Mononuclear cell (primary cell): Measurements from ENCODE around the gene AUTS2. TPM values are rescaled to one million over a fixed set of nuclear protein-coding genes. Genes with fewer than 3 reads are reported as not detected.

ENCODE experiments used
- H3K27me3 ChIP-seq: 2 replicates; pipeline ENCODE4 v1.6.0; 2011; ENCODE audit warnings: low read length, control low read depth; ENCODE audit not compliant: insufficient read depth
- H3K4me1 ChIP-seq: 2 replicates; pipeline ENCODE4 v1.5.1; 2011; ENCODE audit warnings: mild to moderate bottlenecking, low read length, control low read depth; ENCODE audit not compliant: insufficient read depth
- H3K4me3 ChIP-seq: 2 replicates; pipeline ENCODE4 v1.5.1; 2011; ENCODE audit warnings: mild to moderate bottlenecking, low read length, moderate library complexity
- H3K9me3 ChIP-seq: 2 replicates; pipeline ENCODE4 v1.5.1; 2011; ENCODE audit warnings: low read depth, mild to moderate bottlenecking, control low read depth, low read length
- total RNA-seq: library from RNA; depleted of rRNA; stranded (reverse); fragments of >200 nt; gene quantifications from one replicate; pipeline ENCODE4 v1.2.3, GENCODE V29; 2012

The AUTS2 gene
- total RNA-seq, 1 donor = 16.5 TPM

DNA sequence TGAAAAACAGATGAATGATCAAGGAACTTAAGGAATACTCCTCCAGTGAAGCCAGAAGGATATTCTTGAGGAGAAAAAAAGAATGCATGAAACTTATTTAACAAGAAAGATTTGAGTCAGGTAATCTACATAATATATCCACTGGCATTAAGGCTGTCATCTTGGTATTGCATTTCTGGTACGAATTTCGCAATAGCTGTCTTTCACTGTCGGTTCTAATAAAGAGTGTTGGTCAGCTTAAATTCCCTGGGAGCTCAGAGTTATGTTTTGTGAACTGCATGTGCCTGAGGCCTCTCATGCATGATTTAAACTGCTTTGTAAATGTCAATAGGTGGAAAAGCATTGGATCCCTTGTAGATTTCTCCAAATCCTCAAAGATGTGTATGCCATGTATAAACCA is 968.4 kb downstream of the AUTS2 start:
- Histone ChIP-seq H3K4me1 (no peaks in the 10 kb centered on the region), H3K9me3 (no peaks in the 10 kb centered on the region), H3K27me3 (no peaks in the 10 kb centered on the region), H3K4me3 (no peak overlapping the region)

DNA sequence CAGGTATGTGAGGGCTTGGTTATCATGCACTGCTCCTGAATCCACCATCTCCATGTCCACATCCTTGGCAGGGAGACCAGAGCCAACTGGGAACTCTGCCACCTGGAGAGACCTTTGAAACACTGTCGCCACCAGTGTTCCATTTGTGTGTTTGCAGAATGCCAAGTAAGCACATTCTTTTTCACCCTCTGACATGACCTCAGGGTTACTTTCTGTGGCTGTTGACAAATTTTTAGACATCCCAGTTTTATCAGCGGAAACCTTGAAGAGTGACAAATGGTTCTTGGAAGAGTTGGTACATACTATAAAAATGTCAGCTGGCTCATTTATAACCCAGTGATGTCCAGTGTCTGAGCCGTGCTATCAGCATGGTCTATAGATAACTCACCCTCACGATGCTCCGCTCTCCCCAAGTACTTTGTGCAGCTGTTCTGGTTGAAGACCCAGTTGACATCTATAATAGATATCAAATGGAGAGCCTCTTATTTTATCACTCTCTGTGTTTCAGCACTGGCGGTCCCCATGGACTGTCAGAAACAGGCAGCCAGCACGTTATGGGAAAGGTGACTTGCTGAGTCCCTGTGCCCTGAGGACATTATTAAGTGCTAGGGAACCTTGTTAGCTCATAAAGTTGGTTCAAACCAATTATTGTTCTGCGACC is 970.5 kb downstream of the AUTS2 start:
- Histone ChIP-seq H3K9me3 (no peaks in the 10 kb centered on the region), H3K4me3 (no peak overlapping the region), H3K27me3 (no peaks in the 10 kb centered on the region), H3K4me1 (no peaks in the 10 kb centered on the region)

DNA sequence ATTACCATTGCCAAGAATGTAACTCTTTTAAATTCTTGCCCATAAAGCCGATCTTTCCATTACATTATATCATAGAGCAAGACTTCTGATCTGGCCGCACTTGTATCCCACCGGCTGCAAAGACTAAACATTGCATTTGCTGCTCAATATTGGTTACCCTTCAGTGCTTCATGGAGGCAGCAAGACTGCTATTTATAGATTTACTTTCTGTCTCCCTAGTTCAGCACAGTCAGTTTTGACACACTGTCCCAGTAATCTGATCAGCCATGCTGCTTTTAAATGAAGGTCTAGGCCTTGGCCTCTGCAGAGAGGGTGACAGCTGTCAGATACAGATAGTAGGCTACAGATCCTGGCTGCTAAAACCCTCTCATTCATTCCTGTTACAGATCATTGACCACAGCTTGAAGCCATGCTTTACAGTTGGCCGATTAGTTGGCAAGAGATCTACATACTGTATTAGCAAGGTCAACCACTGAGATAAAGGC is 971.1 kb downstream of the AUTS2 start:
- Histone ChIP-seq H3K4me3 (no peak overlapping the region), H3K9me3 (no peaks in the 10 kb centered on the region), H3K4me1 (no peaks in the 10 kb centered on the region), H3K27me3 (no peaks in the 10 kb centered on the region)

DNA sequence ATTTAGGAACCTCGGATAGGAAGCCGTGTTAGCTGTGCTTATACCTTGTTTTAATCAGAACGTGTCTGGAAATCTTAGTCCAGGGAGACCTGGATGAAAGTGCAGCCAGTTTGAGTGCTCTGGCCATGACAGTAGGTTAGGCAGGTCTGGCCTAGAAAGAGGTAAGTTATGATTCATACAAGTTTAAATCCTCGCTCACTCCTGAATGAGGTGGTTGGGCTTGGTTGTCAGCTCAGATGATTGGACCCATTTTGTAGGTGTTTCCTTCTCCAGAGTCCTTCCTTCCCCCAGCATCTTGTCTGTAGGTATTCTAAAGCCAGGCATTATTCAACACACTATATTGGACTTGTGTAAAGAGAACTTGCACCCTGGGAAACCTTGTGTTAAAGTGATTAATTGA is 971.8 kb downstream of the AUTS2 start:
- H3K27me3 ChIP-seq = no peaks in the 10 kb centered on the region
- no peak overlapping the region for H3K4me3 ChIP-seq
- no peaks in the 10 kb centered on the region for H3K4me1 ChIP-seq
- no peaks in the 10 kb centered on the region for H3K9me3 ChIP-seq

DNA sequence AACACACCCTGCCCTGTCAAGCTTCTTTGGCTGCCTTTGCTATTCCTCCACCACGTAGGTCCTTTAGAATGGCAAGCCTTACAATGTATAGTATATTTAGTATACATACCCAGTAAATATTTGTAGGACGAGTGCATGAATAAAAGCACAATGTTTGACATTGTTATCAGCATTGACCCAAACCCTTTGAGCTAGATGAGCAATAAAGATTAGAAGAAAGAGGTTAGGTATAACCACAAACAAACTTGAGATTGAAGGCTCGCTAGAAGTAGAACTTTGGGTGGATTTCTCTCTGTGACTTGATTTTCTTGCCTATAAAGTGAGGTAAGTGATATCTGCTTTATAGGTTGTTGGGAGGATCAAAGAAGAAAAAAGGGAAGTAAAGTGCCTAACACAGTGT is 972.7 kb downstream of the AUTS2 start:
- Histone ChIP-seq H3K4me1 (no peaks in the 10 kb centered on the region), H3K9me3 (no peaks in the 10 kb centered on the region), H3K27me3 (no peaks in the 10 kb centered on the region), H3K4me3 (no peak overlapping the region)

DNA sequence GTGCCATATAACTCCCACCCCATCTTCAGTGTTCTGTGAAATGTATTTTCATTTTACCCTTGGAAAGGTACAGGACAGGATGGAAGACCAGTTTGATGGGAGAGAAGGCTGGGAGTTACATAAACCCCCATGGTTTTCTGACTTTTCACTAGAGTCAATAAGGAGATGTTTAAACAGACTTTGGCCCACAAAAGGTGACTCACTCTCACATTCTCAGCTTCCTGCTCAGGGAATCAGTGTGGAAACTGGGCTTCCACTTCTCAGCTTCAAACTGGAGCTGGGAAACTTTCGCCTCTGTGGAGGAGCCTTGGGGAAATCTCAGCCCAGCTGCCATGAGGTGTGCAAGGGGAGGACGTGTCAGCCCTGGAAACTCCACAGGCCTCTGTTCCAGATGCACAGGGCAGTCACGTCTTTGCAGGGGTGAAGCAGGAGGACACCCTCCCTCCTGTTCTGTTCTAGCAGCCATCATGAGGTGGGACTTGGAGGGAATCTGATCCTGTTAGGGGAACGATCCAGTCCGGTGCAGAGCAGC is 973.2 kb downstream of the AUTS2 start:
- Histone ChIP-seq H3K9me3 (no peaks in the 10 kb centered on the region), H3K4me3 (no peak overlapping the region), H3K27me3 (no peaks in the 10 kb centered on the region), H3K4me1 (no peaks in the 10 kb centered on the region)

DNA sequence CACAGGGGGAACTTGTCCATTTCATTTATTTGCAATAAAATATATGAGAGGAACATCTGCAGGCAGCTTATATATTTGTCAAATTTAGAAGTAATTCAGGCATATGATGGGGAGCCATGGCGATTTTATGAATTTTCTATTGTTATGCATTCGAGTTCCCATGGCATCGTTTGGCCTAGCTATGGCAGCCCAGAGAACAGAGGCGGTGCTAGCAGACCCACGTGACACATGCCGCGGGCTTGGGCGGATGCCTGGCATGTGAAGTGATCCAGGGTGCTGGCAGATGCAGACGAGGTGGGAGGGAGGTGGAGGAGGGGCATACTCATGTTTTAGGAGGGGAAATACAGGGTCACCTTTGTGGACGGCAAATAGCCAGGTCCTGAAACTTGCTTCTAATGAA is 973.7 kb downstream of the AUTS2 start:
- Histone ChIP-seq H3K4me1 (no peaks in the 10 kb centered on the region), H3K9me3 (no peaks in the 10 kb centered on the region), H3K27me3 (no peaks in the 10 kb centered on the region), H3K4me3 (no peak overlapping the region)

DNA sequence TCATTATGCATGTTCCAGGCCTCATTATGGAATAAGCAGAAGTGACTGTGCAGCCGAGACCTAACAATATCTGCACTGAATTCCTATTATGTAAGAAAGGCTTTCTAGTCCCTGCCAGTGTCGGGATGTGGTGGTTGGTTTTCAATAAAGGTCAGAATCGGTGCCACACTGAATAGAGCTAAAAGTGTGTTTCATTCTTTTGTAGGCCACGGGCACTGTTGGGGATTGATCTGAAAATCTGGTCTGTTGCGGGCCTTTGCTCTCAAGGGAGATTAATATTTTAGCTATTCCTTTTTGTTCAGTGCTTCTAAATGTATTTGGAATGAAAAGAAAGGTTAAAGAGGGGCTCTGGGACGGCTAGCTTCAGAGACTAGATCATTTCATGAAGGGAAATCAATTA is 974.3 kb downstream of the AUTS2 start:
- Histone ChIP-seq H3K4me1 (no peaks in the 10 kb centered on the region), H3K9me3 (no peaks in the 10 kb centered on the region), H3K4me3 (no peak overlapping the region), H3K27me3 (no peaks in the 10 kb centered on the region)

DNA sequence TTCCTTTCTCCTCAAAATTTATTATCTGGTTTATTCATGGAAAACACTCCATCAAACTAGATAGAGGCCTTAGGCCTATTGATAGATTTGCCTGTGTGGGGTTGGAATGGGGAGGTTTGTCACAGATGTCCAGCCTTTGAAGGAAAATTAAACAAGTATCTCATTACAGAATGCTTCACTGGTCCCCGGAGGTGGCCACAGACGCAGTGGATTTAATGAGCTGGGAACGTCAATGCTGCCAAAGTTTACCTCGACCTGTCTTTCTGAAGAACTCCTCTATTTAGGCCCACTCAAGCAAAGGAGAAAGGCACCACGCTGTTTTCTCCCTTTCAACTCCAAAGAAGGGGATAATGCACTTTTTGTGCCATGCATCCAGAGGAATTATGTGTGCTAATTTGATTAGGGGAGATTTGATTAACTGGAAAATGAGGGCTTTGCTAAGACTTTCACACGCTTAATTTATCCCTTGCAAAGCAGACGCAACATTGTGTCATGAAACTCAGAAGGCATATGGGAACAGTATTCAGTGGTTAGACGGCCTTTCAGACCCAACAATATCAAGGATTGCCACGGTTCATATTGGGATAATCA is 974.9 kb downstream of the AUTS2 start:
- H3K27me3 ChIP-seq = no peaks in the 10 kb centered on the region
- H3K4me1 ChIP-seq = no peaks in the 10 kb centered on the region
- no peaks in the 10 kb centered on the region for H3K9me3 ChIP-seq
- H3K4me3 ChIP-seq = no peak overlapping the region

DNA sequence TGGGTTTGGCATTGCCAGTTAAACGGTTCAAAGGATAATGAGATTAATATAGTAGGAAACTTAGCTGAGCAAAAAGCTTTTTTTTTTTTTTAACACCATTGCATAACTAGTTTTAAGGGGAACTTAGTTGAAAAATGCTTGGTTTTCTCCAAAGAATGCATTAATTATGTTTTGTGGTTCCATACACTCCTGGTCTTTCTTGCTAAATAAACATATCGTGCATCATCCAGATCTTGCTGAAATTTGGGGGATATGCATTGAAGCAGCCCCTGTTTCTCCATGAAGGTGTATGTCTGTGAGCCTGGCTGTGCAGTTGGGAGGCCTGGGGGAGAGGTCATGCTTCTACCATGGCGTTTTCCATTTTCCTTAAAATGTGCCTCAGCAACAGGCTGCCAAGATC is 975.4 kb downstream of the AUTS2 start:
- Histone ChIP-seq H3K4me1 (no peaks in the 10 kb centered on the region), H3K9me3 (no peaks in the 10 kb centered on the region), H3K4me3 (no peak overlapping the region), H3K27me3 (no peaks in the 10 kb centered on the region)

DNA sequence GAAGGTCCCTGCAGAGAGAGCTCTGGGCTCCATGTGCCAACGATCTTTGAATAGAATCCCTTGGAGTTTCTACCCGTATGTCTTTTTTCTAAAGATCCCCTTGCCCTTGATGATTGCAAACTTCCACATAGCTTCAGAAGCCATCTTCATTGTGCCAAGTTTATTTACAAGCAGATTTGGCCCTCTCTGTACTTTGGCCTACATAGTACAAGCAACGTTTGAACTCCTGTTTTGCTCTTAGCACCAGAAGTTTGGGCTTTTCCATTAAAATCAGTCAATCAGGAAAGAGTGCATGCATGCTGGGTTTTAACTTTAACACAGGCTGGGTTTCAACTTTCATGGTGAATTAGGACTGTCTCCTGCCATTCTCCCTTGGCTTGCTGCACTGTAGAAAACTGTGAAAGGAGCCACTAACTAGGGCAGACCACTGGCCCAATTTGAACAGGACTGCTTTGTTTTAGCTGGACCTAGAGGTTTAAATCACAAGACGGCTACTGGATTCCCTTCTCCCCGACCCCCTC is 976.1 kb downstream of the AUTS2 start:
- Histone ChIP-seq H3K4me1 (no peaks in the 10 kb centered on the region), H3K9me3 (no peaks in the 10 kb centered on the region), H3K4me3 (no peak overlapping the region), H3K27me3 (no peaks in the 10 kb centered on the region)

DNA sequence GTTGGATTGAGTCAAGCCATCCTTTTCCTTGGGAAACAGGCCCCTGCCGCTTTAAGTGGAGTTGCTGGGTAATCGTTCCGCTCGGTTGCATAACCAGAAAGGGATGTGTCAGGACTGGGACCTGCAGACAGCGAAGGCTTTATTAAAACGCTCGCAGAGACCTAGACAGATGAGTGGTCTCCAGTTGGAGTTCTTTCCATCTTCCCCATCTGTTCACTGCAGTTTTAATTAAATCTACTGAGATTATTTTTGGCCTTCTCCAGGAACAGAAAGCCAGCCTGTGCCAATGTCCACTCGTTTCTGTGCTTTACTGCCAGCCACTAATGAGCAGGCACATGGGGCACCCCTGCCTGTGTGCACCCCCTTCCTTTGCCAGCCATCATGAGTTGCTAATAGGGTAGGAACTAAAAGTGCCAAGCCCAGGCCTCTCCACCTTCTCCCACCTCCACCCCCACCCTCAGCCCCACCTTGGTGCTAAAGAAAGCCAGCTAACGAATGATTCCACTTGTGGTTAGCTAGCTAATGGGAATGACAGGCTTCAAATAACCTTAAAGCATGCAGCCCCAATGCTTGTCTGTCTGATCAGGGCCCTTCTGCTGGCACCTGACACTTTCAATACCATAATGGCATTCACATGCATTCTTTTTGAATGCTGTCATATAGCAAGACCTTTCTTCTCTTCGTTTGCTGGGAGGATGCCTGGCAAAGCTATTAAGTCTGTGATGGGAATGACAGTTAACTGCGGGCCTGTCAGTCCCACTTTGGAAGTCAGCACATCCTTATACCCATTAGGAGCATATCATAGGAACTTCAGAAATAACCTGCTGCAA is 976.9 kb downstream of the AUTS2 start:
- Histone ChIP-seq H3K9me3 (no peaks in the 10 kb centered on the region), H3K27me3 (no peaks in the 10 kb centered on the region), H3K4me3 (no peak overlapping the region), H3K4me1 (no peaks in the 10 kb centered on the region)

DNA sequence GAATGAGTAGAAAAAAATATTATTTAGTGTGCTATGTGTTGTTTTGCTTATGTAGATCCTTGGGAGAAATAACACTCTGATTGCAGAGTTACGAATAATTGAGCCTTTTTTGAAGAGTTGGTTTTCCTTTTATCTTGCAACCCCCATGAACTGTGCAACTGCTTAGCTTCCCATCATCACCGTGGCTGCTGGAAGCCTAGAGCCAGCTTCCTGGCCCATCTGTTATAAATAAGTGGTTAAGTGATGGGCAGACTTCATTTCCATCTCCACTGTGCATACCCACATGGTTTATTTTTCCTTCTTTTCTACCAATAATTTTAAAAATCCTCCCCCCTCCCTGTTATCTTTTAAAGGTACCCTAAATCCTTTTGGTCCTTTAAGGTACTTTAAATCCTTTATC is 978.8 kb downstream of the AUTS2 start:
- no peaks in the 10 kb centered on the region for H3K4me1 ChIP-seq

DNA sequence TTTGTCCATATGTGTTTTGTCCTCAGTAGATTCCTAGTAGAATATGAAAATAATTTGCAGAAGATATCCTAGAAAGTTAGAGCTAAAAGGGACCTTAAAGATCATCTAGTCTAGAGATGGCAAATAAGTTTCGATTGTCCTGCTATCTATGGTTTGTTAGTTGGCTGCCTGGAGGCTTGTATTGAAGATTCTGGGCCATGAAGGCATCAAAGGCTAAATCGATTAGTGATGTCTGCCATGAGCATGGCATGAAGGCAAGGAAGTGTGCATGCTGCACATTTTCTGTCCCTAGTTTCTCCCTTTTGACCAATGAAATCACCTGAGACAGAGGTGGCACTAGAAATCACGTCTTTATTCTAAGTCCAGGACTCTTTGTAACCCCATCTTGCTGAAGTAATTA is 979.9 kb downstream of the AUTS2 start:
- Histone ChIP-seq H3K9me3 (no peaks in the 10 kb centered on the region), H3K4me1 (no peaks in the 10 kb centered on the region), H3K4me3 (no peak overlapping the region), H3K27me3 (no peaks in the 10 kb centered on the region)

More for the DNA sequence above, 978.8 kb downstream of the AUTS2 start:
- Histone ChIP-seq H3K4me3 (no peak overlapping the region), H3K9me3 (no peaks in the 10 kb centered on the region), H3K27me3 (no peaks in the 10 kb centered on the region)
